ENCODE data around the gene CCL5.

Gene CCL5

GRCh38 chr17:35912942-35913341 lies 32.8 kb upstream of the CCL5 start:
- no peak overlapping the region for H3K27ac ChIP-seq (ENCODE audit: insufficient read depth, low read length, poor library complexity, severe bottlenecking)
- DNase-seq, result no peak
- H3K9me3 ChIP-seq (ENCODE audit: control insufficient read depth, low read length), result no peaks in the 10 kb centered on the region
- no peaks in the 10 kb centered on the region for H3K27me3 ChIP-seq (replicated peaks; ENCODE audit: control insufficient read depth, insufficient read depth, low read length, poor library complexity, severe bottlenecking)
- H3K4me3 ChIP-seq (ENCODE audit: insufficient read depth, low read depth, low read length, poor library complexity, severe bottlenecking), result no peak overlapping the region
- H3K36me3 ChIP-seq (ENCODE audit: control insufficient read depth, insufficient read depth, low read length), result no peaks in the 10 kb centered on the region
- H3K4me1 ChIP-seq (ENCODE audit: control insufficient read depth, insufficient read depth, low read length, poor library complexity, severe bottlenecking), result no peaks in the 10 kb centered on the region

GRCh38 chr17:35912339-35912912 lies 32.3 kb upstream of the CCL5 start:
- Histone ChIP-seq H3K27me3 (replicated peaks; ENCODE audit: control insufficient read depth, insufficient read depth, low read length, poor library complexity, severe bottlenecking) (no peaks in the 10 kb centered on the region), H3K4me1 (ENCODE audit: control insufficient read depth, insufficient read depth, low read length, poor library complexity, severe bottlenecking) (no peaks in the 10 kb centered on the region), H3K4me3 (ENCODE audit: insufficient read depth, low read depth, low read length, poor library complexity, severe bottlenecking) (no peak overlapping the region), H3K27ac (ENCODE audit: insufficient read depth, low read length, poor library complexity, severe bottlenecking) (no peak overlapping the region), H3K9me3 (ENCODE audit: control insufficient read depth, low read length) (no peaks in the 10 kb centered on the region), H3K36me3 (ENCODE audit: control insufficient read depth, insufficient read depth, low read length) (no peaks in the 10 kb centered on the region)
- DNase-seq, result no peak

- Histone ChIP-seq H3K4me1 (ENCODE audit: control insufficient read depth, insufficient read depth, low read length, poor library complexity, severe bottlenecking) (no peaks in the 10 kb centered on the region), H3K4me3 (ENCODE audit: insufficient read depth, low read depth, low read length, poor library complexity, severe bottlenecking) (no peak overlapping the region), H3K27ac (ENCODE audit: insufficient read depth, low read length, poor library complexity, severe bottlenecking) (no peak overlapping the region), H3K27me3 (replicated peaks; ENCODE audit: control insufficient read depth, insufficient read depth, low read length, poor library complexity, severe bottlenecking) (no peaks in the 10 kb centered on the region), H3K36me3 (ENCODE audit: control insufficient read depth, insufficient read depth, low read length) (no peaks in the 10 kb centered on the region), H3K9me3 (ENCODE audit: control insufficient read depth, low read length) (no peaks in the 10 kb centered on the region)
- DNase-seq, result no peak
Measured at GRCh38 chr17:35909408-35909807, 29.2 kb upstream of the CCL5 start.

DNA sequence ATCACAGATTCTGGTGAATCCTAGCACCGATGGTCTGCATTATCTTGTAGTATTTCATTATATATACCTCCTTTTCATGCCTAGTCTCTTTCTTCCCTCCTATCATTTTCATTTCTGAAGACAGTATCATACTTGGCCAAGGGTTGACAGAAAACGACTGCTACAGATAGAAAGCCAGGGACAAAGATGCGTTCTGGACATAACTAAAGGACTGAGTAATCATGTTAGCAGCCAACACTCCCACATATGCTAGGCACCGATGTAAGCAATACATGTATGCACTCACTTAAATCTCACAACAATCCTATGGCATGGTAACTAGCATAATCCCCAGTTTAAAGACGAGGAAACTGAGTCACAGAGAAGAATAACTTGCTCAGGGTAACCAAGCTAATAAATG lies 27.5 kb upstream of the CCL5 start:
- H3K4me1 ChIP-seq (ENCODE audit: control insufficient read depth, insufficient read depth, low read length, poor library complexity, severe bottlenecking), result no peaks in the 10 kb centered on the region
- no peaks in the 10 kb centered on the region for H3K36me3 ChIP-seq (ENCODE audit: control insufficient read depth, insufficient read depth, low read length)
- H3K4me3 ChIP-seq (ENCODE audit: insufficient read depth, low read depth, low read length, poor library complexity, severe bottlenecking), result no peak overlapping the region
- no peak overlapping the region for H3K27ac ChIP-seq (ENCODE audit: insufficient read depth, low read length, poor library complexity, severe bottlenecking)
- H3K27me3 ChIP-seq (replicated peaks; ENCODE audit: control insufficient read depth, insufficient read depth, low read length, poor library complexity, severe bottlenecking), result no peaks in the 10 kb centered on the region
- DNase-seq, result no peak
- H3K9me3 ChIP-seq (ENCODE audit: control insufficient read depth, low read length), result no peaks in the 10 kb centered on the region

GRCh38 chr17:35906926-35907637 lies 26.9 kb upstream of the CCL5 start:
- Histone ChIP-seq H3K27me3 (replicated peaks; ENCODE audit: control insufficient read depth, insufficient read depth, low read length, poor library complexity, severe bottlenecking) (no peaks in the 10 kb centered on the region), H3K4me3 (ENCODE audit: insufficient read depth, low read depth, low read length, poor library complexity, severe bottlenecking) (no peak overlapping the region), H3K36me3 (ENCODE audit: control insufficient read depth, insufficient read depth, low read length) (no peaks in the 10 kb centered on the region), H3K4me1 (ENCODE audit: control insufficient read depth, insufficient read depth, low read length, poor library complexity, severe bottlenecking) (no peaks in the 10 kb centered on the region), H3K9me3 (ENCODE audit: control insufficient read depth, low read length) (no peaks in the 10 kb centered on the region), H3K27ac (ENCODE audit: insufficient read depth, low read length, poor library complexity, severe bottlenecking) (no peak overlapping the region)
- no peak for DNase-seq

DNA sequence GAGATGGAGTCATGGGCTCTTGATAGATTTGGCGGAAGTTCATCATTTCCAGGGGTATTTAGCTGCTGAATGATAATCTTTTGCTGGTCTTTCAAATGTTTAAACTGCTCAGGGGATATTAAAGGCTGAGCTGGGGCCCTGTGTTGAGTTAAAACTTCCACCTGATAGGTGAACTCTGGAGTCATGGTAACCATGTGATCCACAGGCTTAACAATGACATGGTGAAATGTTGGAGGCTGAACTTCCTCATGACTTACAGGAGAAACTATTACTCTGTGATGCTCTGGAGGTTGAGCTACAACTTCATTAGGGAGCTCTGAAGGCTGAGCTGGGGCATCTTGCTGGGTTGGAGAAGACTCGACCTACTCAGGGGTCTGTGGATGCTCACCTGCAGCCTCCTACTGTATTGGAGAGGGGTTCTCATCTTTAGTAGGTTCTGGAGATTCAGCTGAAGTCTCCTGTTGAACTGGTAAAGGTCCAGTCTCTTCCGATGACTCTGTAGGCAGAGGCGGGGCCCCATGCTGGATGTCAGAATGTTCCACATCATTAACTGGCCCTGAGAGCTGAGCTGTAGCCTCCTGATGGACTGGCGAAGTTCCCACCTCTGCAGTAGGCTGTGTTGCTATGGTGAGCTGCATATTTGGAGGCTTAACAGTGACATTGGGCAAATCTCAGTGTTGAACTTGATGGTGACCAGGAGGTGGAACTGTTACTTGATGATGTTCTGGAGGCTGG lies 26.2 kb upstream of the CCL5 start:
- H3K4me3 ChIP-seq (ENCODE audit: insufficient read depth, low read depth, low read length, poor library complexity, severe bottlenecking), result no peak overlapping the region
- no peaks in the 10 kb centered on the region for H3K36me3 ChIP-seq (ENCODE audit: control insufficient read depth, insufficient read depth, low read length)
- H3K27me3 ChIP-seq (replicated peaks; ENCODE audit: control insufficient read depth, insufficient read depth, low read length, poor library complexity, severe bottlenecking), result no peaks in the 10 kb centered on the region
- no peaks in the 10 kb centered on the region for H3K4me1 ChIP-seq (ENCODE audit: control insufficient read depth, insufficient read depth, low read length, poor library complexity, severe bottlenecking)
- no peak overlapping the region for H3K27ac ChIP-seq (ENCODE audit: insufficient read depth, low read length, poor library complexity, severe bottlenecking)
- no peak for DNase-seq
- H3K9me3 ChIP-seq (ENCODE audit: control insufficient read depth, low read length), result no peaks in the 10 kb centered on the region

GRCh38 chr17:35903451-35903850 lies 23.3 kb upstream of the CCL5 start:
- Histone ChIP-seq H3K4me3 (ENCODE audit: insufficient read depth, low read depth, low read length, poor library complexity, severe bottlenecking) (no peak overlapping the region), H3K27ac (ENCODE audit: insufficient read depth, low read length, poor library complexity, severe bottlenecking) (no peak overlapping the region), H3K9me3 (ENCODE audit: control insufficient read depth, low read length) (no peaks in the 10 kb centered on the region), H3K4me1 (ENCODE audit: control insufficient read depth, insufficient read depth, low read length, poor library complexity, severe bottlenecking) (peaks cover 3% of the 10 kb centered on the region), H3K36me3 (ENCODE audit: control insufficient read depth, insufficient read depth, low read length) (no peaks in the 10 kb centered on the region), H3K27me3 (replicated peaks; ENCODE audit: control insufficient read depth, insufficient read depth, low read length, poor library complexity, severe bottlenecking) (no peaks in the 10 kb centered on the region)
- DNase-seq, result no peak

DNA sequence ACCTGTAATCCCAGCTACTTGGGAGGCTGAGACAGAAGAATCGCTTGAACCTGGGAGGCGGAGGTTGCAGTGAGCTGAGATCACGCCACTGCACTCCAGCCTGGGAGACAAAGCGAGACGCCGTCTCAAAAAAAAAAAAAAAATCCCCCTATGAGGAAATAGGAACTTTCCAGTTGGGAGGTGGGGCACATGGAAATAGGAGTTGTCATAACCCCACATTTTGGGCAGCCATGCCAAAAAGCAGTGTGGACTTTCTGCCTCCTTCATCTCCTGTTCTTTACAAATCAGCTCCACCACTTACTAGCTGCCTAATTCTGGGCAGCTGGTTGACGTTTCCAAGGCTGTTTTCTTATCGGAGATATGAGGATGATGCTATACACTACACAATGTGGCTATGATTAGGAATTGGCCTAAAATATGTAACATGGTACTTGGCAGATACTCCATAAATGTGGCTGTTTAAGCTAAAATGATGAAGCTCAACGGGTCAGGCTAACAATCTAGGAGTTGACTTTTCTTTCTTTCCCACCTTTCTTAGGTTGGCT lies 21.5 kb upstream of the CCL5 start:
- Histone ChIP-seq H3K4me3 (ENCODE audit: insufficient read depth, low read depth, low read length, poor library complexity, severe bottlenecking) (no peak overlapping the region), H3K36me3 (ENCODE audit: control insufficient read depth, insufficient read depth, low read length) (no peaks in the 10 kb centered on the region), H3K9me3 (ENCODE audit: control insufficient read depth, low read length) (no peaks in the 10 kb centered on the region), H3K27ac (ENCODE audit: insufficient read depth, low read length, poor library complexity, severe bottlenecking) (no peak overlapping the region), H3K27me3 (replicated peaks; ENCODE audit: control insufficient read depth, insufficient read depth, low read length, poor library complexity, severe bottlenecking) (no peaks in the 10 kb centered on the region), H3K4me1 (ENCODE audit: control insufficient read depth, insufficient read depth, low read length, poor library complexity, severe bottlenecking) (peaks cover 3% of the 10 kb centered on the region)
- no peak for DNase-seq

GRCh38 chr17:35900708-35901480 lies 20.7 kb upstream of the CCL5 start:
- no peak overlapping the region for H3K4me3 ChIP-seq (ENCODE audit: insufficient read depth, low read depth, low read length, poor library complexity, severe bottlenecking)
- no peaks in the 10 kb centered on the region for H3K9me3 ChIP-seq (ENCODE audit: control insufficient read depth, low read length)
- no peak overlapping the region for H3K27ac ChIP-seq (ENCODE audit: insufficient read depth, low read length, poor library complexity, severe bottlenecking)
- DNase-seq, result no peak
- H3K36me3 ChIP-seq (ENCODE audit: control insufficient read depth, insufficient read depth, low read length), result no peaks in the 10 kb centered on the region
- H3K4me1 ChIP-seq (ENCODE audit: control insufficient read depth, insufficient read depth, low read length, poor library complexity, severe bottlenecking), result peaks cover 3% of the 10 kb centered on the region
- H3K27me3 ChIP-seq (replicated peaks; ENCODE audit: control insufficient read depth, insufficient read depth, low read length, poor library complexity, severe bottlenecking), result no peaks in the 10 kb centered on the region
